NCI-H524 treated with DMSO at 0.1 percent for 48 hours (cell line): ENCODE measurements around the gene TBC1D8.
"Not testable (repeated sequence)": the region's sequence is repeated elsewhere in the genome, so short reads cannot be mapped to it uniquely, and the experiment has no call there.

Experiments
- DNase-seq: peaks from one replicate; lab custom pipeline; 2025; lab: John Stamatoyannopoulos, UW

The TBC1D8 gene

DNA sequence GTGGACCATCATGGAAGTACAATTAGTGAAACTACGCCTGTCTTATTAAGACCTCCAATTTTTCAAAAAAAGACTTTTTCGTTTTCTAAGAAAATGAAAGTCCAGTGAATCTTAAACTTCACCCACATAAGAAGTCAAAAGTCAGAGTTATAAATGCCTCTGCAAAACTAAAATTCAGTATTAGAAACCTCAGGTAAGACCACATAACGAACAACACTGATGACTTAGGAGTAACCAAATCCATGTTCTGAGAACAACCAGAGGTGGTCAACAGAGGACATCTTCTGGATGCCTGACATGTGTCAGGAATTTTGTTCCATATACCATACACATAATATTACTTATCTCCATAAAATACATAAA is 86.7 kb downstream of the TBC1D8 start:
- DNase-seq: no peak

DNA sequence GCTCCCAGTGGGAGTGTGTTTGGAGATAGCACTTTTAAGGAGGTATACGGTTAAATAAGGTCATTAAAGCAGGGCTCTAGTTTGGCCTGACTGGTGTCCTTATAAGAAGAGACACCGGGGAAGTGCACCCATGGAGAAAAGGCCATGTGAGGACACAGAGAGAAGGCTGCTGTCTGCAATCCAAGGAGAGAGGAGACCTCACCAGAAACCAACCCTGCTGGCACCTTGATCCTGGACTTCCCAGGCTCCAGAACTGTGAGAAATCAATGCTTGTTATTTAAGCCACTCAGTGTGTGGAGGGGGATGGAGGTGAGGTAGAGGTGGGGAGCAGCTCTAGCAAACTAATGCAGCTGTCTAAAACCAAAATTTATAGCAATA is 87.1 kb downstream of the TBC1D8 start:
- DNase-seq: no peak

DNA sequence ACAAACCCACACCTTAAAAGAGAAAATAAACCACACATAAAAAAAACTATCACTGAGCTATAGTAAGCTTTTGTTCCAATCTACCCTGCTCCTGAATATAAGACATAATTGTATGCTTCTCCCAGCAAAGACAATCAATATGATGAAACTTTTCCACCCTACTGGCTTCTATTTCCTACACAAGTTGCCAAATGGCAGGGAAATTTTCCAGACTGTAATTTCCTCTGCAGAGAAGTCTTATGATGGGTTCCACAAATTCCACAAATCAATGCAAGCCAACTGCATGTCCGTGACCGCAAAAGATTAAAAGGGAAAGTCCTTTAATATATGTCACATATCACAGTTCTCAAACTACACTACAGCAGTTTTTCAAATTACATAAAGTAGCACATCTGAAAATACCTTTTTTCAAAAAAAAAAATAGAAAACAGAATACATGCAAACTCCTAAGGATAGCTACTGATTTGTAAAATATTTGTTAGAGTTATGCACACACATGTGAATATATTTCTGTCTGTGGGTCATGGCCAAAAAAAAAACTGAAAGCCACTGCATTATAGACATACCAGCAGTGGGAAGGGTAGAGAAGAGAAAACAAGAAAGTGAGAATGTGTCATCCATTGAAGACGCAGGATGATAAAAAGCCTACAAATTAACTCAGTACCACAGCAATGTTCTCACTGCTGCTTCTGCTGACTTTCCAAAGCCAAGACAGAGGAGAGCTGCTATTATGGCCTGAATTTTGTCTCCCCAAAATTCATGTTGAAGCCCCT is 87.6 kb downstream of the TBC1D8 start:
- no peak for DNase-seq

DNA sequence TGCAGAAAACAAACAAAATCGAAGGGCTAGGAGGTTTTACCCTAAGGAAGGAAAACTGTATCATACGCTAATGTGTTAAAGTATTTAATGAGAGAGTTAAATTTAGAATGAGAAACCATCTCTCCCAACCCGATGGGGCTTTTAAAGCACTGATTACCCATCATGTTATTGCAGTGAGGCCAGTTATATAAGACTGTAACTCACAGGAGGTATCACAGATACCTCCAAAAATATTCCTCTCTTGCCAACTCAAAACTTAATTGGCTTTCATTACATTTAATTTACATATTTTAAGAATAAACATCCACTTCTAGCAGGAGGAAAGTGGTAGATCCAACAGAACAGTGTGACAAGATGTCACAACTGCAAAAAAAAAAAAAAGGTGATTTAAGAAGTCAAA is 92.8 kb downstream of the TBC1D8 start:
- DNase-seq: no peak

DNA sequence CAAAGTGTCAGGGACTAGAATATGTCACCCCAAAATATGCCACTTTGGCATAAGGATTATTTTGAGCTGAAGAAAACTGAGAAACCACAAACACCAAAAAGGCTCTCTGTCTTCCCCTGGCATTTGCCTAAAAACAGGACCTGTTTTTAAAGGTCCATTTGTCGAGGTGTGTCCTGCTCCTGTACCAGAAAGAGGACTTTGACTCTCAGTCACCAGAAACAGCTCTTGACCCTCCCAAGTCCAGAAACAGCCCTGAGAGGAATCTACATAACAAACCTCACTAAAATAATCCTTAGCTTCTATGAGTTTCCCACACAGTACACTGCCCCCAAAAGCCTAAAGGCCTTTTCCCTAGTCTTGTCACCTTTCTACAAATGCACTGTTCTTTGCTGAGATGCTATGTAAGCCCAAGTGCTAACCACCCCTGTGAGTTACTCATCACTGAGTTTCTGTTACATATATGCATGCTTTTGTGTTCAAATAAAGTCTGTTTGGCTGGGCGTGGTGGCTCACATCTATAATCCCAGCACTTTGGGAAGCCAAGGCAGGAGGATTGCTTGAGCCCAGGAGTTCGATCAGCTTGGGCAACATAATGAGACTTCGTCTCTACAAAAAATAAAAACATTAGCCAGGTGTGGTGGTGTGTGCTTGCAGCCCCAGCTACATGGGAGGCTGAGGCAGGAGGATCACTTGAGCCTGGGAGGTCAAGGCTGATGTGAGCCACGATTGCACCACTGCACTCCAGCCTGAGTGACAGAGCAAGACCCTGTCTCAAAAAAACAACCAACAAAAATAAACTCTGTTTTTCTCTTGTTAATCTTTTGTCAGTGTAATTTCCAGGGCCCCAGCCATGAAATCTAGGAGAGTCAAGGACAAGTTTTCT is 93.9 kb downstream of the TBC1D8 start:
- no peak for DNase-seq

DNA sequence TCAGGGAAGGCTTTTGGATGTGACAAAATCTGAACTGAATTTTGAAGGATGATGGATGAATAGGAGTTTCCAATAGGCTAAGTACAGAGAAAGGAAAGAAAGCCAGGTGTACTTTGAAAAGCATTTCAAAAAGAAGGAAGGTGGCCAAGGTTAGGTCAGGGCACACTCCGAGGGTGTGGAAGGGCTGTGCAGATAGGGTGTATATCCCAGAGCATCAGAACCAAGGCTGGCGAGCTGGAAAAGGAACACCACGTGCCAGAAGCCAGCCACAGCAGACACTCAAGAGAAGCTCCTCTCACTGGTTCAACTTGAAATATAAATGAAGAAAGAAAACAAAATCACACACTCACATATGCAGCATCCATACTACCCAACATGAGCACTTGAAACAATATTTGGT is 98.1 kb downstream of the TBC1D8 start:
- DNase-seq: no peak

DNA sequence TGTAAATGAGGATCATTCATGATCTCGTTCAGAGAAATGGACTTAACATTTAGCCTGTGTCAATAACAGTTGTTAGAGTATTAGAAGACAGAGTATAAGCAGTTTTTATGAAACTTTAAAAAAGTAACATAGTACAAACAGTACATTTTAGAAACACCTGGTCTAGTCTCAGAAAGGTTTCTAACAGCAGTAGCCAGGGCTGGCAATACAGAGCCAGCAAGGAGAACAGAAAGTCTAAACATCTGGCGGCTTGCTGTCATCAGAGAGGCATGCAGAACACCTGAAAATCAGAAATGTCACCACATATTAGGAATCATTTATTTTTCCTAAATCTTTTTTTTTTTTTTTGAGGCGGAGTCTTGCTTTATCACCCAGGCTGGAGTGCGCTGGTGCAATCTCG is 99.0 kb downstream of the TBC1D8 start:
- DNase-seq: no peak

DNA sequence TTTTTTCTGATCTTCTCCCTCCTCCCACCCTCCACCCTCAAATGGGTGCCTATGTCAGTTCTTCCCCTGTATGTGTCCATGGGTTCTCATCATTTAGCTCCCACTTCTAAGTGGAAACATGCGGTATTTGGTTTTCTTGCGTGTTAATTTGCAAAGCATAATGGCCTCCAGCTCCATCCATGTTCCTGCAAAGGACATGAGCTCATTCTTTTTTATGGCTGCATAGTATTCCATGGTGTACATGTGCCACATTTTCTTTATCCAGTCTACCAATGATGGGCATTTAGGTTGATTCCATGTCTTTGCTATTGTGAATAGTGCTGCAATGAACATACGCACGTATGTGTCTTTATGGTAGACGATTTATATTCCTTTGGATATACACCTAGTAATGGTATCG is 100.3 kb downstream of the TBC1D8 start:
- not testable (repeated sequence) for DNase-seq

DNA sequence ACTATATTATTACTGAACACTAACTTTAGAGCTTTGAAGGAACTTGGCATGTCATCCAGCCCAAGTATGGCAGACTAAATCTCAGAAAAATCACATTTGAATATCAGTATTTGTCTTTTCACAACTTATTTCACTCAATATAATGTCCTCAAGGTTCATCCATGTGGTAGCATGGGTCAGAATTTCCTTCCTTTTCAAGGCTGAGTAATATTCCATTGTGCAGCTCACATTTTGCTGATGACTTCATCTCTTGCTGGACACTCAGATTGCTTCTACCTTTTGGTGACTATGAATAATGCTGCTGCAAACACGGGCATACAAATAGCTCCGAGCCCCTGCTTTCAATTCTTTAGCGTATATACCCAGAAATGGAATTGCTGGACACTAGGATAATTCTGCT is 102.4 kb downstream of the TBC1D8 start:
- DNase-seq: no peak

DNA sequence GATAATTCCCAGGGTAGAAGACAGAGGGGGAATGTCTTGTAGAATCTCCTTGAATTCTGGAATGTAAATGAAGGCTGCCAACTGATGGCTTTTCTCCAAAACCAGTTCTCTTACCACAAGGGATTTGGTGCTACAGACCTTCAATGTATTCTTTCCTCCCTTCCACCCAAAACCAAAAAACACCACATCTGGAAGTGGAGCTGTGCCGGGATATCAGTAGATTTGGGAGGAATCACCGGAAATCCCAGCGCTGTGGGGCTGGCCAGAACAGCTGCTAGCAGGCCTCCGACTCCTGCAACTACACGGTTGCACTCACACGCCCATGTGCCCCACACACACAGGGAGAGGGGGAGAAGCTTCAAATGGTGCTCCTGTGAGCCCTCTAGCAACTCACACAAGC is 103.4 kb downstream of the TBC1D8 start:
- no peak for DNase-seq

DNA sequence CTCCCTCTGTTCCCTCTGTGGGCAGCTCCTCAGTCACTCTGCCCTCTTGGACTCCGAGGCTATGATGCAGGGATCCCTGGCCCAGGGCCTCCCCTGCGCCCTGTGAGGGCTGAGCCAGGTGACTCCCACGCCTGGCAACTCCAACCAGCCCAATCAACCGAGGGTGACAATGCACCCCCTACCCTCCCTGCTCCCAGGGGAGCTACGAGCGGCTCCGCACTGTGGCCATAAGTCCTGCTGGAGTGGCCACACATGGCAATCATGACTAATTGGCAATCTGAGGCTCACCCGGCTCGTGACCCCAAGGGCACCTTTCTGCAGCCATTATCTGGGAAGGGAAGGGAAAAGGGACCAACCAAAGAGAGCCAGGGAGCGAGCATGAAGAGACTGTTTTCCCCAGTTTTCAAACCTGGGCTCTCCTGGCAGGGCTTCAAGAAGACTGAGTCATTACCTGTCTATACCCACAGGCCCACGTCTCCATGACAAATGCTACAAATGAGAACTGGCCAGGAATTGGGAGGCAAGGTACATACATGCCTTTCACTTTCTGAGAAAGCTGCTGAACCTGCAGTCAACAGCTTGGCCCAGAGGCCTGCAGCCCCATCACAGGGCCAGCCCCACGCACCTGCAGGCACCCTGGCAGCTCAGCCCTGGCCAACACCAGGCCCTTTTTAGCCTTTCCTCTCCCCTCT is 104.0 kb downstream of the TBC1D8 start:
- no peak for DNase-seq

DNA sequence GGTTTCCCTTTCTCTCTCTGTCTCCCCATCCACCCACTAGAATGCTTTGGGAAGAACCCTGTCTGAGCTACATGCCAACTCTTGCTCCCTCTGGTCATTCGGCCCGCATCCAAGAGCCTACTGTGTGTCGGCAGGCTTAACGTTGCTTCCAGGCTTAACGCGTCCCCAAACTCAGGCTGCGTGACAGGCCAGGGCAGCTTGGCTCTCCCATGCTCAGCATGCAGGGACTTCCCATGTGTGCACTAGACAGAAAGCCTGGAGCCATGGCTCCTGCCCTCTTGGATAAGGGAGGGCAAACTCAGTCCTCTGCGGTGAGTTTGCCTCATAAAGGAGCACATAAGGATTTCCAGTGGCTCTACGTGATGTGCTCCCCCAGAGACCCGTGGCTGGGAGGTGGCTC is 105.9 kb downstream of the TBC1D8 start:
- DNase-seq: no peak

DNA sequence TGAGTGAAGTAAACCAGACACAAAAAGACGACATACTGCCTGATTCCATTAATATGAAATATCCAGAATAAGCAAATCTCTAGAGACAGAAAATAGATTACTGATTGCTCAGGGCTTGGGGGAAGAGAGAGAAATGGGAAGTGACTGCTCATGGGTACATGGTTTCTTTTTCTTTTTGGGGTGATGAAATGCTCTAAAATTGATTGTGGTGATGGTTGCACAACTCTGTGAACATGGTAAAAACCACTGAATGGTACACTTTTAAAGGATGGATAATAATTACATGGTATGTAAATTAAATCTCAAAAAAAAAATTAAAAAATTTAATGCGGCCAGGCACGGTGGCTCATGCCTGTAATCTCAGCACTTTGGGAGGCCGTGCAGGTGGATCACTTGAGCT is 109.8 kb downstream of the TBC1D8 start:
- no peak for DNase-seq

DNA sequence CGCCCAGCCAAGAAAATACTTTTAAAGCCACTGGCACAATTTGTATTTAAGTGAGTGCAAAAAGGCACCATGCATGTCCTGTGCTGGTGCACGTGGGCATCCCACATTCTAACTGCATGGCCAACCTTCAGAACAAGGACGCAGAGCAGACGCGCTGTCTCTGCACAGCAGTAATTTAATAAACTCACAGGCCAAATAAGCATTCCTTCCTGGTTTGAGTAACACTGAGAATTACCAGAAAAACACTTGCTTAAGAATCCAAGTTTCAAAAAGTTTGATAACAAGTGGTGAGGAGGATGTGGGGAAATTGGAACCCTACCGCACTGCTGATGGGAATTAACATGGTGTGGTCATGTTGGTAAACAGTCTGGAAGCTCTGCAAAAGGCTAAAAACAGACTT is 110.4 kb downstream of the TBC1D8 start:
- no peak for DNase-seq

DNA sequence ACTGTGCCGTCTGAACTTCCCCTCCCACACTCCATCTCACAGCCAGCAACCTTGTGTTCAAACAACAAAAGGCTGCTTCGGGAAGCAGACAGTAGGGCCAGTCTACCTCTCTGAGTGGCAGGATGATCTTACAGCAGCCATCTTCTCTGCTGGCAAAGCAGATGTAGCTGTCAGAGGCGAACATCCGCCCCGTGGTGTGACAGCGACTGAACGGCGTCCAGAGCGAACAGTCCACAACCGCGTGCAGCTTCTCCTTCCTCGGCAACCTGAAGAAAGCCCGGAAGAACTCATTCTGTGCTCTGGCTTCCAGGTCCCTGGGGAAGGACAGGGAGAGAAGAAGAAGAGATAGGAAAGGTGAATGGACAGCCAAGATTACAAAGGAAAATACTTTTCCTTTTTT is 111.1 kb downstream of the TBC1D8 start:
- DNase-seq: no peak

DNA sequence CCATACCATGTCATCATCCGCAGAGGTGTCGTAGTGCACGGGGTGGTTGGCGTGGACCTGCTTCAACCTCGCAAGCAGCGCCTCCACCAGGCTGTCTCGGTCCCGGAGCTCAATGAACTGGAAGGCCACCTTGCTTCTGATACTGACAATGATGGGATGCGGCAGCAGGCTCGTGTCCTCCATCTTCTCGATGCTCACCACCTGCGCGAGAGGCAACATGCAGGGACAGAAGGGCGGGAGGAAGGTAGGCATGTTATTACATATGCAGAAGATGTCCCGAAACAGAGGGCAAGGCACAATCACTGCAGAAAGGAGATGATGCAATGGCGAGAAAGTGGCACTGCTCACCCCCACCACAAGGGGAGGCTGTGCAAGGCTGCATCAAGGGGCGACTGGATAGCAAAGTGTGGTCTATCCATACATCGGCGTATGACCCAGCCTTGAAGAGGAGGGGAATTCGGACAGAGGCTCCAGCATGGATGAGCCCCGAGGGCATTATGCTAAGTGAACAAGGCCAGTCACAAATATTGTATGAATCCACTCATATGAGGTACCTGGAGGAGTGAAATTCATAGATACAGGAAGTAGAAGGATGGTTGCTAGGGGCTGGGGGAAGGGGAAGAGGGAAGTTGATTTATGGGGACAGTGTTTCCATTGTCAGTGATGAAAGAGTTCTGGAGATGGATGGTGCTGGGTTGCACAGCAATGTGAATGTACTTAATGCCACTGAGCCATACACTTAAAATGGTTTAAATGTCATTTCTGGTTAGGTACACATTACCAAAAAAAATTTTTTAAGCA is 112.5 kb downstream of the TBC1D8 start:
- DNase-seq: no peak

DNA sequence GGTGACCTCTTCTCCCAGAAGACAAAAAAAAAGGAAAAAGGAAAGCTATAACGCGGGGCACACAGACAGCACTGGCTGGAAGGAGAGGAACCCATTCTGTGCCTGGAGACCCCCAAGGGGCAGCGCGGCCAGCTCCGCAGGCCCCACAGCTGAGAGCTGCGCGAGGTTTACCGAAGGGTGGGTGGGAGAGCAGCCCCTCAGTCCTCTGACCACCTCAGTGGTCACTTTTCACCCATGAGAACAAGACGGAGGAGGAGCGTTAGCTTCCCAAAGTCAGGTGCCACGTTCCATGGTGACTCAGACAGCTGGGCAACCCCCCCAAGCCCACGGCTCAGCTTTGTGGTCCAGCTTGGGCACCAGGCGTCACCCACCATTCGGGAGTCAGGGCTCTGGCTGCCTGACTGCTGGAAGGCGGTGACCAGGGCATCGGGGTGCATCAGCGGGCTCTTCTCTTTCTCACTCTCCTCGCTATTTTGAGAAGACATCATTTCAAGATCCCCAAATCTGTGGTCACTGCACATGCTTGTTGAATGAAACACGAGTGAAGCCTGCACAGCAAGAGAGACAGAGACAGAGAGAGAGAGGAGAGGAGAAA is 113.9 kb downstream of the TBC1D8 start:
- no peak for DNase-seq

DNA sequence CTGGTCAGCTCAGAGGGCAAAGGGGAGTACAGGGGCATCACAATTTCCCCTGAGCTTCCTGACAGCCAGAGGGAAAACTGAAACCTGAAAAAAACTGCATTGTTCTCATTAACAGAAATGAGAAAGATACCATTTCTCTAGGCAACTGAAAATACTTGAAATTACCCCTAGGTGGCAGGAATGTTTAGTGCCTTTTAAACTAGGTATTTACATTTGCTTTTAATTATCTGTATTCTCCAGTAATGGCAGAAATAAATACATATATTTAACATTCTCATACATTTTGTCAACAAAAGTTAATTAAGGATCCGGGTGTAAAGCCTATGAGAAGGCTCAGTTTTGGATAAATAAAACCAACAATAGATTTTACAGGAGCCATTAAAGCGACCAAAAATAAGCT is 114.6 kb downstream of the TBC1D8 start:
- no peak for DNase-seq

DNA sequence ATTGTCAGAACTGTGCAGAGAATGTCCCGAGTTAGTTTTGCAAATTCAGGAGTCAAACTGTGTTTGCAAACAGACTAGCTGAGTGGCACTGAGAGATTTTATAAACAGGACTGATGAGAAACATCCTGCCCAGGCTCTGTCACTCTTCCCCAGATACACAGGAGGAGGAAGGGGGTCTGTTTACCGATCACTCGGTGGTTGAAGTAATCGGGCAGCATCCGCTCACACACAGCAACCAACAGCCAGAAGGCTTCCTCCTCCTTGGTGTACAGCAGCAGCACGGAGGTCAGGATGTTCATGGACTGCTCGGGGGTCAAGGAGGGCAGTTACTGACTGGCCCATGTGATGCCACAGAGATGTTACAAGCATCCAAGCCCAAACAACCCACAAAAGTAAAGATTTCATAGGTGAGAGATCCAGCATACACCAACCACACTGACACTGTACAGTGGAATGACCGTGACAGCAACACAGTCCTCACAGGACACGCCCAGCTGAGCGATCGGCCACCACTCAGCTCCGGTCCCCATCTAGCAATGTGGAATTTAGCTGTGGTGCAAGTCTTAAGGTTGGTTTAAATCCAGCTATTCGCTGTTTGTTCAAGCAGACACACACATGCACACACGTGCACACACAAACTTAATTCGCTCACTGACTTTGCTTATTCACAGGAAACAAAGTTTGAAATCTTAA is 119.0 kb downstream of the TBC1D8 start:
- DNase-seq: no peak

DNA sequence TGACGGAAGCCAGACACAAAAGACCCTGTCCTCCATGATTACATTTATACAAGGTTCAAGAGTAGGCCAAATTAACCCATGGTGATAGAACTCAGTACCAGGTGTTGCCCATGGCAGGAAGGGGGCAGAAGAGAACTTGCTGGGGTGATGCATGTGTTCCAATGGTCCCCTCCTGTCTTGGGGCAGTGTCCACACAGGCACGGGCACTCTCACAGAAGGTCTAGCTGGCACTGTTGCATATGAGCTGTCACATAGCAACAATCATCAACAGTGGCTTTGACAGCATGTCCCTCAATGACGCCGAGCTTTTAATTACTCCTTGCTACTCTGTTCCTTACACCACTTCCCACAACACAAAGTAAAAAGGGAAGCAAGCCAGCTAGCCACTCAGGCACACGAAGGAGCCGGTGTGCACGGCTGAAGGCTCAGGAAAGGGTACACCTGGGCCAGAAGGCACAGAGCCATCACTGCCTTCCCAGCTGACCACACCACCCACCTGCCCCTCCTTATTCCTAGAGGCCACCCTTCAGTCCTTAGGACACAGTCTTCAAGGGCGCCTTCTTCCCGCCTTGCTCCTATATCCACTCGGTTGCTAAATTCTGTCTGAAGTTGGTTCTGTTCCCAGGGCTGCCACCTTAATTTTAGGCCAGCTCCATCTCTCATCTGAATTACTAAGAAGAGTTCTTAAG is 120.2 kb downstream of the TBC1D8 start:
- DNase-seq: no peak

DNA sequence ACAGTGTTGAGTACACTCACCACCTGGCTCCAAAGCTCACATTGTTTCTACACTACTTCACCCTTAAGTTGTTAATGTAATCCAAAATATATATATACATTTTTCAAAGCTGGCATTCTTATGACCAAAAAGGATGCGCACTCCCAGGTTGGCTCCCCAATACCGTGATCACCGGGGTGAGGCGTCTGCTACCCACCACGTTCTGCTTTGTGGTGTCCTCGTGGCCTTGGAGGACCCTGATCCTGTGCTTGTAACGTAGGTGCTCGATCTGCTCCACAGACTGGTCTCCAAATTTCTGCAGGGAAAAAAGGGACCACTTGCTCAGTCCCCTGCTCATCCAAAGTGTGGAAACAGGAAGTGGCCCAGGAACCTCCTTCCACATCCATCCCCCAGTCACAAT is 123.3 kb downstream of the TBC1D8 start:
- DNase-seq: no peak
